ENCODE data around the gene CIITA. TPM values are rescaled to one million over a fixed set of nuclear protein-coding genes. Genes with fewer than 3 reads are reported as not detected.

Gene CIITA
- total RNA-seq, 1 experiment from 2014 or later = not detected

GRCh38 chr16:10879681-10880589 is 2.9 kb downstream of the CIITA start:
- H4K5ac ChIP-seq (ENCODE audit: insufficient read length, low read depth, low read length) = no peak overlapping the region
- no peak overlapping the region for H3K14ac ChIP-seq (ENCODE audit: insufficient read depth, low read length)
- H2BK5ac ChIP-seq (ENCODE audit: insufficient read length, low read length) = no peak overlapping the region
- H2AK5ac ChIP-seq (ENCODE audit: insufficient read length, low read length) = no peak overlapping the region
- no peak overlapping the region for H3K4ac ChIP-seq (ENCODE audit: low read depth, low read length)
- WGBS (ENCODE audit: extremely low coverage, insufficient read length, low lambda C conversion rate) = no CpG with 5 or more reads among the region's 21 CpGs
- no peaks in the 10 kb centered on the region for H3K9me3 ChIP-seq (ENCODE audit: control insufficient read depth, low read depth, low read length)
- no peak overlapping the region for H4K8ac ChIP-seq (replicated peaks; ENCODE audit: insufficient read length, low read depth, low read length)
- H3K27ac Mint-ChIP-seq = peak overlapping the region in 1 of 3 experiments; percentile 40; a peak in 1 of 7 replicates
- H2BK12ac ChIP-seq (ENCODE audit: insufficient read length, low read depth, low read length) = no peak overlapping the region
- TF ChIP-seq, protein P1, sequence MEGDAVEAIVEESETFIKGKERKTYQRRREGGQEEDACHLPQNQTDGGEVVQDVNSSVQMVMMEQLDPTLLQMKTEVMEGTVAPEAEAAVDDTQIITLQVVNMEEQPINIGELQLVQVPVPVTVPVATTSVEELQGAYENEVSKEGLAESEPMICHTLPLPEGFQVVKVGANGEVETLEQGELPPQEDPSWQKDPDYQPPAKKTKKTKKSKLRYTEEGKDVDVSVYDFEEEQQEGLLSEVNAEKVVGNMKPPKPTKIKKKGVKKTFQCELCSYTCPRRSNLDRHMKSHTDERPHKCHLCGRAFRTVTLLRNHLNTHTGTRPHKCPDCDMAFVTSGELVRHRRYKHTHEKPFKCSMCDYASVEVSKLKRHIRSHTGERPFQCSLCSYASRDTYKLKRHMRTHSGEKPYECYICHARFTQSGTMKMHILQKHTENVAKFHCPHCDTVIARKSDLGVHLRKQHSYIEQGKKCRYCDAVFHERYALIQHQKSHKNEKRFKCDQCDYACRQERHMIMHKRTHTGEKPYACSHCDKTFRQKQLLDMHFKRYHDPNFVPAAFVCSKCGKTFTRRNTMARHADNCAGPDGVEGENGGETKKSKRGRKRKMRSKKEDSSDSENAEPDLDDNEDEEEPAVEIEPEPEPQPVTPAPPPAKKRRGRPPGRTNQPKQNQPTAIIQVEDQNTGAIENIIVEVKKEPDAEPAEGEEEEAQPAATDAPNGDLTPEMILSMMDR (conservative IDR thresholded peaks at IDR 0.05) = no peak
- no peak overlapping the region for H2BK120ac ChIP-seq (ENCODE audit: low read depth, low read length, poor library complexity, severe bottlenecking)
- H3K27ac ChIP-seq (ENCODE audit: insufficient read length, low read depth, low read length) = no peak overlapping the region
- H3K9ac ChIP-seq (ENCODE audit: extremely low read depth, insufficient read length, low read length) = no peak overlapping the region
- H3K27me3 Mint-ChIP-seq (ENCODE audit: low read depth) = peaks cover 7% of the 10 kb centered on the region
- peaks cover 0 to 6% of the 10 kb centered on the region in 2 experiments; a peak in 1 of 5 replicates for H3K9me3 Mint-ChIP-seq
- peaks cover 5% of the 10 kb centered on the region for H3K23me2 ChIP-seq (ENCODE audit: insufficient read length, low read depth, low read length, poor library complexity, severe bottlenecking)
- no peak overlapping the region for H3T11ph ChIP-seq (ENCODE audit: low read length)
- no peak overlapping the region for H2BK15ac ChIP-seq (ENCODE audit: low read depth, low read length)
- H3K79me1 ChIP-seq (ENCODE audit: insufficient read depth, low read depth, low read length, poor library complexity, severe bottlenecking) = no peaks in the 10 kb centered on the region
- H3K4me1 Mint-ChIP-seq = peaks cover 12 to 33% of the 10 kb centered on the region in 2 experiments
- H3K23ac ChIP-seq (ENCODE audit: insufficient read length, low read depth, low read length) = no peak overlapping the region
- H4K91ac ChIP-seq (ENCODE audit: insufficient read length, low read depth, low read length) = no peak overlapping the region
- peaks cover 4% of the 10 kb centered on the region; the same call in 1 of the 2 replicates for H3K27me3 ChIP-seq (ENCODE audit: insufficient read depth, low read length)
- H3K18ac ChIP-seq (ENCODE audit: insufficient read length, low read depth, low read length) = no peak overlapping the region
- no peaks in the 10 kb centered on the region for H3K79me2 ChIP-seq (ENCODE audit: insufficient read depth, low read length)
- H3K4me1 ChIP-seq (ENCODE audit: insufficient read depth, low read length) = no peaks in the 10 kb centered on the region; the same call in 1 of the 2 replicates
- no peak overlapping the region for H3K56ac ChIP-seq (ENCODE audit: insufficient read length, low read depth, low read length)
- peak overlapping the region; percentile 19 for H3K4me2 ChIP-seq (ENCODE audit: insufficient read depth, insufficient read length, low read length)
- no peak for DNase-seq
- H4K20me1 ChIP-seq (ENCODE audit: control insufficient read depth, insufficient read depth, insufficient read length) = no peaks in the 10 kb centered on the region
- H3K4me3 Mint-ChIP-seq = 0 out of 5 replicates have a peak overlapping the region, but pooled peaks of 1 of the 2 experiments have one; percentile 4
- no peak overlapping the region for H2AFZ ChIP-seq (ENCODE audit: low read length)
- H3K36me3 Mint-ChIP-seq (ENCODE audit: insufficient read depth in 1 of 3, low read depth in 3 of 3) = no peaks in the 10 kb centered on the region
- H2BK20ac ChIP-seq (ENCODE audit: low read depth, low read length, poor library complexity, severe bottlenecking) = no peak overlapping the region
